Upper lobe of right lung (tissue), 1 donor: ENCODE results near the gene SHISA8. TPM values are rescaled to one million over a fixed set of nuclear protein-coding genes. Genes with fewer than 3 reads are reported as not detected.

ENCODE experiments used
- ATAC-seq: fragments of 200-7000 bp; cut with Tn5 transposase; one replicate; pipeline ENCODE4 v1.9.1; 2020; ENCODE audit warnings: mild to moderate bottlenecking, moderate library complexity
- DNase-seq: peaks from one replicate; pipeline ENCODE4 v3.0.0-alpha.2; 2020
- H3K27ac ChIP-seq: fragments of 200-600 bp; one replicate; pipeline ENCODE4 v1.8.0; 2022
- H3K27me3 ChIP-seq: fragments of 200-600 bp; one replicate; pipeline ENCODE4 v1.8.0; 2022; ENCODE audit warnings: mild to moderate bottlenecking
- H3K36me3 ChIP-seq: fragments of 200-600 bp; one replicate; pipeline ENCODE4 v1.8.0; 2022
- H3K4me1 ChIP-seq: fragments of 200-600 bp; one replicate; pipeline ENCODE4 v1.8.0; 2022
- H3K4me3 ChIP-seq: fragments of 200-600 bp; one replicate; pipeline ENCODE4 v1.8.0; 2022; ENCODE audit warnings: mild to moderate bottlenecking
- H3K9me3 ChIP-seq: fragments of 200-600 bp; one replicate; pipeline ENCODE4 v1.8.0; 2022
- CTCF ChIP-seq: fragments of 200-600 bp; IDR thresholded peaks from one replicate; pipeline ENCODE4 v1.8.0; 2022; ENCODE audit warnings: antibody characterized with exemption
- intact Hi-C: fragments of 100-400 bp; cut with DNase I; formaldehyde crosslinking; loops from one replicate; pipeline ENCODE4 v1.11.0; 2022
- total RNA-seq: library from RNA; stranded (reverse); fragmentation: NEBNext Ultra II Directional; extraction: Animal tissue kit (Norgen Biotek cat#: 25700); gene quantifications from one replicate; pipeline ENCODE4 v1.2.1, GENCODE V29; 2021
- donor health status: DM: no; HTN: yes; CAD: no; lungs with severe emphysema.

The SHISA8 gene
- total RNA-seq, 1 donor from 2014 or later, result not detected

DNA sequence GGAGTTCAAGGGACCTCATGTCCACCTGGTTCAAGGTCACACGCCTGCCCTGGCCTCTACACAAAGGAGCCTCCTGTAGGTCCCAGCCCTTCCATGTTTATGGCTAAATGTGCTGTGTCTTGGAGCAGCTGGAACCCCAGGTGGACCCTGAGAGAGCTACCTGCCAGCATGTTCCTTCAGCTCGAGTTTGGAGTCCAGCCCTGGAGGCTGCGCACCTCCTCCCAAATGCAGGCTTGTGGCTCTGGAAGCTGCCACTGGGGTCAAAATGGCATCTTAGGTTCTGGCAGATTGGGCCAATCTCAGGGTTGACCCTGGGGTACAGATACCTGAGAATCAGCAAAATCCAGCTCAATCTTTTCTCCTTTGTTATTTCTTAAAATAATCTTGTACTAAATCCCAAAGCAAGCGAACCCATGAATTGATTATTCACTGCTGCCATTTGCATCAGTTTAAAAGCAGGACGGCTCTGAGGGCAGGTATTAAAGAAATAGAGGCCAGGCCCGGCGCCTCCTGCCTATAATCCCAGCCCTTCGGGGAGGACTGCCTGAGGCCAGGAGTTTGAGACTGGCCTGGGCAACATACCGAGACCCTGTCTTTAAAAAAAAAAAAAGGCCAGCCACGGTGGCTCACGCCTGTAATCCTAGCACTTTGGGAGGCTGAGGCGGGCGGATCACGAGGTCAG is 8.9 kb upstream of the SHISA8 start:
- H3K4me3 ChIP-seq, result no peak overlapping the region
- H3K4me1 ChIP-seq, result peaks cover 18% of the 10 kb centered on the region
- no peaks in the 10 kb centered on the region for H3K36me3 ChIP-seq
- DNase-seq (no peak), ATAC-seq (no peak)
- intact Hi-C loops, result no loop called here
- no peak for TF ChIP-seq CTCF
- H3K27me3 ChIP-seq, result peaks cover 25% of the 10 kb centered on the region
- no peak overlapping the region for H3K27ac ChIP-seq
- no peaks in the 10 kb centered on the region for H3K9me3 ChIP-seq

- Histone ChIP-seq H3K4me1 (peaks cover 23% of the 10 kb centered on the region), H3K9me3 (no peaks in the 10 kb centered on the region), H3K27me3 (peaks cover 26% of the 10 kb centered on the region), H3K36me3 (no peaks in the 10 kb centered on the region), H3K4me3 (no peak overlapping the region), H3K27ac (no peak overlapping the region)
- ATAC-seq, result no peak
- intact Hi-C loops, result no loop called here
- no peak for DNase-seq
- no peak for TF ChIP-seq CTCF
These were observed 8.2 kb upstream of the SHISA8 start for GRCh38 chr22:41922940-41923594.

GRCh38 chr22:41922328-41922727 is 7.5 kb upstream of the SHISA8 start:
- Histone ChIP-seq H3K36me3 (no peaks in the 10 kb centered on the region), H3K4me1 (peaks cover 26% of the 10 kb centered on the region), H3K4me3 (no peak overlapping the region), H3K9me3 (no peaks in the 10 kb centered on the region), H3K27ac (no peak overlapping the region), H3K27me3 (peaks cover 32% of the 10 kb centered on the region)
- ATAC-seq (no peak), DNase-seq (no peak)
- no peak for TF ChIP-seq CTCF
- intact Hi-C loops, result no loop called here

DNA sequence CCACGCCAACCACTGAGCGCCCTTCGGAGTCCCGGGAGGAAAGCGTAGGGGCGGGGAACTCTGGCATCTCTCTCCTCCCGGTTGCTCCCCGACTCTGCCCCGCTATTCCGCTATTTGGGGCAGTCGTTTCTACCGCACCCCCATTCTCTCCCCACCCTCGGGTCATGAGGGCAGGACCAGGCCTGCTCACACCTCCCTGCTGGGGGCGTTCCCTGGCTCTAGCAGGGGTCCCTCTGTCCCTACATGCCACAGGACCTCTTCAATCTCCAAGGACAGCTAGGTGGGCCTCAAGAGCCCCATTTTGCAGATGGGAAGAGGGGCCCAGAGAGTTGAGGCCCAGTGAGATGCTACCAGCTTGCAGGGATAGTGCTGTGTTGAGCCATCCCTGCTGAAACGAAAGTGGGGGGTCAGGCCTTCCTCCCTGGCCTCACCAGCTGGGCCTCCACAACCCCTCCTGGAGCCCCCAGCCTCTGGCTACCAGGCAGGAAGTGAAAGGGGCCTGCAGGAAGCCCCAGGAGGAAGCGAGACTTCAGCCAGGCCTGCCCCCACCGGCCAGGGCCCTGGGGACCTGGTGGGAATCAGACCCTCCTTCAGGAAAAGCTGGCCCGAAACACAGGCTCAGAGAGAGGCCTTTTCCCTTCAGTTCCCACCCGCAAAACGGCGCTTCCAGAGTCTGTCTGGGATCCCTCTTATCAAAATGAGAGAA is 5.5 kb upstream of the SHISA8 start:
- Histone ChIP-seq H3K9me3 (no peaks in the 10 kb centered on the region), H3K27me3 (peaks cover 32% of the 10 kb centered on the region), H3K4me1 (peaks cover 22% of the 10 kb centered on the region), H3K27ac (no peak overlapping the region), H3K4me3 (peak overlapping the region; percentile 52), H3K36me3 (no peaks in the 10 kb centered on the region)
- no peak for DNase-seq
- no peak for ATAC-seq
- intact Hi-C loops, result no loop called here
- TF ChIP-seq CTCF, result no peak

DNA sequence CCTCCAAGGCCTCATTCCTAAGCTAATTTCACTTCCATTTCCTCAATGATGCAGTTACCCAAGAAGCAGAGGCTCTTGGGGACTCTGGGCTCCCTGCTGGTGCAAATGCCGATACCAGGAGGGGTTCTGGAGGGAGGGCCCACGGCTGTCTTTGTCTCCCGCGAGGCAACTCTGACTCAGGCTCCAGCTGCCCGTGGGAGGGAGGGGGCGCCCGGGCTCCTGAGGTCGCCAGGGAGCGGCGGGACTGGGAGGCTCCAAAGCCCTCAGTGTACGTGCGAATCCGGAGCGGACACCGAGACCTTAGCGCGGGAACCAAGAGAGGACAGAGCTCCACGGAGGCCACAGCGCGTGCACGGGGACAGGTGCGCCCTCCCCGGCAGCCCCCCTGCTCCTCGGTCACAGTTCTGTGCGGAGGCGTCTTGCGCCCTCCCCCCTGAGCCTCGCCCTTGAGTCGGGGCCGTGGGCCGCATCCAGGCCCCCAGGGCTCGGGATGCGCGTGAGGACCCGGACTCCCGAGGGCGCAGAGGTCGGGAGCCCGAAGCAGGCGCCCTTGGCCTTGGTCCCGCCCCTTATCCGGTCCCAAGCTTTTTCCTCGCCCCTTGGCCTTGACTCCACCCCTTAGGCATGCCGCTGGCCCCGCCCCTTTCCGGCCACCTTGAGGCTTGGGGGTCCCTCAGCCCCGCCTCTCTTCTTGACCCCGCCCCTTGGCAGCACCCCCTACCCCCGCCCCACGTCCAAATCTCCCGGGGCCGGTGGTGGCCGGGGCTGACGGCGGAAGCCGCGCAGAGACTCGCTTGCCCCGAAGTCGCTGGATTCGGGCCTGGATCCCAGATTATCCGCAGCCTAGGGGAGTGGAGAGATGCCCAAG is 4.7 kb upstream of the SHISA8 start:
- H3K27me3 ChIP-seq, result peaks cover 34% of the 10 kb centered on the region
- ATAC-seq, result peak; percentile 76

More for the DNA sequence above, 4.7 kb upstream of the SHISA8 start:
- intact Hi-C loops, result no loop called here
- TF ChIP-seq CTCF, result no peak
- no peak overlapping the region for H3K27ac ChIP-seq
- peaks cover 22% of the 10 kb centered on the region for H3K4me1 ChIP-seq
- H3K36me3 ChIP-seq, result no peaks in the 10 kb centered on the region
- H3K4me3 ChIP-seq, result peak overlapping the region; percentile 52
- peak; percentile 83 for DNase-seq
- no peaks in the 10 kb centered on the region for H3K9me3 ChIP-seq
